ENCODE results near the gene OR10K1. TPM values are rescaled to one million over a fixed set of nuclear protein-coding genes. Genes with fewer than 3 reads are reported as not detected.

The OR10K1 gene
- total RNA-seq, 3 donors from 2014 or later (not counting 1 experiment from before 2014, with no cell fraction given): not detected

- ATAC-seq: no peak
- DNase-seq: no peak
- Histone ChIP-seq H3K9me3 (ENCODE audit: control insufficient read depth, insufficient read depth, low read length) (no peaks in the 10 kb centered on the region), H3K4me3 (ENCODE audit: low read length) (no peak within 1 kb of the TSS), H3K27me3 (ENCODE audit: control insufficient read depth, insufficient read depth, low read length) (peaks cover 6% of the 10 kb centered on the region), H3K27ac (ENCODE audit: low read length) (no peak within 1 kb of the TSS), H3K4me1 (ENCODE audit: control insufficient read depth, insufficient read depth, low read length) (no peaks in the 10 kb centered on the region), H3K36me3 (ENCODE audit: control insufficient read depth, insufficient read depth, low read length) (no peaks in the 10 kb centered on the region)
- intact Hi-C loops (cut with micrococcal nuclease): no loop called here
- H3K27ac Mint-ChIP-seq: no peak within 1 kb of the TSS
- no peaks in the 10 kb centered on the region for H3K9me3 Mint-ChIP-seq
- TF ChIP-seq CTCF (IDR thresholded peaks at IDR 0.05): no peak
- H3K27me3 Mint-ChIP-seq (ENCODE audit: low read depth in 2 of 2): peaks cover 20 to 46% of the 10 kb centered on the region in 2 donors
- no peak within 1 kb of the TSS for H3K4me3 Mint-ChIP-seq
- no peaks in the 10 kb centered on the region for H3K4me1 Mint-ChIP-seq
- H3K36me3 Mint-ChIP-seq: no peaks in the 10 kb centered on the region
These were observed 10.3 kb downstream of the OR10K1 start, which contains the start of gene OR10R2 for GRCh38 chr1:158471920-158472319. TSS of gene OR10R2 (plus strand) at chr1:158472220. CDS start at chr1:158472326, 106 bp downstream.

- Mint-ChIP-seq H3K4me1 (no peaks in the 10 kb centered on the region), H3K27ac (no peak overlapping the region), H3K27me3 (ENCODE audit: low read depth in 2 of 2) (peaks cover 20 to 57% of the 10 kb centered on the region in 2 donors), H3K36me3 (no peaks in the 10 kb centered on the region), H3K4me3 (no peak overlapping the region), H3K9me3 (no peaks in the 10 kb centered on the region)
- no peaks in the 10 kb centered on the region for H3K36me3 ChIP-seq (ENCODE audit: control insufficient read depth, insufficient read depth, low read length)
- 70% methylated on average over 1 of the region's 2 CpGs for WGBS (ENCODE audit: insufficient coverage)
- no peak for TF ChIP-seq CTCF (IDR thresholded peaks at IDR 0.05)
- DNase-seq (no peak), ATAC-seq (no peak)
- intact Hi-C loops (cut with micrococcal nuclease): no loop called here
- peaks cover 5% of the 10 kb centered on the region for H3K27me3 ChIP-seq (ENCODE audit: control insufficient read depth, insufficient read depth, low read length)
- no peak overlapping the region for H3K4me3 ChIP-seq (ENCODE audit: low read length)
- H3K27ac ChIP-seq (ENCODE audit: low read length): no peak overlapping the region
- H3K4me1 ChIP-seq (ENCODE audit: control insufficient read depth, insufficient read depth, low read length): no peaks in the 10 kb centered on the region
- H3K9me3 ChIP-seq (ENCODE audit: control insufficient read depth, insufficient read depth, low read length): no peaks in the 10 kb centered on the region
These were observed 23.8 kb downstream of the OR10K1 start for GRCh38 chr1:158485455-158485854.

GRCh38 chr1:158491316-158491715, 29.7 kb downstream of the OR10K1 start:
- H3K9me3 ChIP-seq (ENCODE audit: control insufficient read depth, insufficient read depth, low read length): no peaks in the 10 kb centered on the region
- H3K4me1 ChIP-seq (ENCODE audit: control insufficient read depth, insufficient read depth, low read length): no peaks in the 10 kb centered on the region
- TF ChIP-seq CTCF (IDR thresholded peaks at IDR 0.05): no peak
- Mint-ChIP-seq H3K27ac (no peak overlapping the region), H3K9me3 (no peaks in the 10 kb centered on the region), H3K4me1 (no peaks in the 10 kb centered on the region), H3K27me3 (ENCODE audit: low read depth in 2 of 2) (peaks cover 22 to 65% of the 10 kb centered on the region in 2 donors), H3K36me3 (no peaks in the 10 kb centered on the region), H3K4me3 (no peak overlapping the region)
- intact Hi-C loops (cut with micrococcal nuclease): no loop called here
- ATAC-seq (no peak), DNase-seq (no peak)
- no peak overlapping the region for H3K4me3 ChIP-seq (ENCODE audit: low read length)
- no peaks in the 10 kb centered on the region for H3K27me3 ChIP-seq (ENCODE audit: control insufficient read depth, insufficient read depth, low read length)
- 90% methylated on average over 3 of the region's 3 CpGs for WGBS (ENCODE audit: insufficient coverage)
- no peaks in the 10 kb centered on the region for H3K36me3 ChIP-seq (ENCODE audit: control insufficient read depth, insufficient read depth, low read length)
- no peak overlapping the region for H3K27ac ChIP-seq (ENCODE audit: low read length)

GRCh38 chr1:158493054-158493453, 31.4 kb downstream of the OR10K1 start:
- intact Hi-C loops (cut with micrococcal nuclease): no loop called here
- H3K36me3 Mint-ChIP-seq: no peaks in the 10 kb centered on the region

More at GRCh38 chr1:158493054-158493453, 31.4 kb downstream of the OR10K1 start:
- no peaks in the 10 kb centered on the region for H3K4me1 Mint-ChIP-seq
- H3K36me3 ChIP-seq (ENCODE audit: control insufficient read depth, insufficient read depth, low read length): no peaks in the 10 kb centered on the region
- no peaks in the 10 kb centered on the region for H3K9me3 Mint-ChIP-seq
- no peak for DNase-seq
- no peak overlapping the region for H3K27ac ChIP-seq (ENCODE audit: low read length)
- ATAC-seq: no peak
- H3K27me3 Mint-ChIP-seq (ENCODE audit: low read depth in 2 of 2): peaks cover 21 to 53% of the 10 kb centered on the region in 2 donors
- no peaks in the 10 kb centered on the region for H3K4me1 ChIP-seq (ENCODE audit: control insufficient read depth, insufficient read depth, low read length)
- TF ChIP-seq CTCF (IDR thresholded peaks at IDR 0.05): no peak
- WGBS (ENCODE audit: insufficient coverage): 75% methylated on average over 3 of the region's 3 CpGs
- H3K9me3 ChIP-seq (ENCODE audit: control insufficient read depth, insufficient read depth, low read length): no peaks in the 10 kb centered on the region
- no peak overlapping the region for H3K4me3 ChIP-seq (ENCODE audit: low read length)
- H3K27me3 ChIP-seq (ENCODE audit: control insufficient read depth, insufficient read depth, low read length): peaks cover 2% of the 10 kb centered on the region
- H3K27ac Mint-ChIP-seq: no peak overlapping the region
- H3K4me3 Mint-ChIP-seq: no peak overlapping the region
